C4-2B (cell line): Measurements from ENCODE around the gene CRYGN.

Source experiments
- ZFX ChIP-seq: fragments of 450-650 bp; IDR thresholded peaks from 2 replicates; pipeline ENCODE4 v1.6.1; 2017
- TF ChIP-seq, protein P1 (sequence below): fragments of 450-650 bp; conservative IDR thresholded peaks from 2 replicates; pipeline ENCODE4 v1.5.1; 2017; ENCODE audit warnings: mild to moderate bottlenecking

DNA sequence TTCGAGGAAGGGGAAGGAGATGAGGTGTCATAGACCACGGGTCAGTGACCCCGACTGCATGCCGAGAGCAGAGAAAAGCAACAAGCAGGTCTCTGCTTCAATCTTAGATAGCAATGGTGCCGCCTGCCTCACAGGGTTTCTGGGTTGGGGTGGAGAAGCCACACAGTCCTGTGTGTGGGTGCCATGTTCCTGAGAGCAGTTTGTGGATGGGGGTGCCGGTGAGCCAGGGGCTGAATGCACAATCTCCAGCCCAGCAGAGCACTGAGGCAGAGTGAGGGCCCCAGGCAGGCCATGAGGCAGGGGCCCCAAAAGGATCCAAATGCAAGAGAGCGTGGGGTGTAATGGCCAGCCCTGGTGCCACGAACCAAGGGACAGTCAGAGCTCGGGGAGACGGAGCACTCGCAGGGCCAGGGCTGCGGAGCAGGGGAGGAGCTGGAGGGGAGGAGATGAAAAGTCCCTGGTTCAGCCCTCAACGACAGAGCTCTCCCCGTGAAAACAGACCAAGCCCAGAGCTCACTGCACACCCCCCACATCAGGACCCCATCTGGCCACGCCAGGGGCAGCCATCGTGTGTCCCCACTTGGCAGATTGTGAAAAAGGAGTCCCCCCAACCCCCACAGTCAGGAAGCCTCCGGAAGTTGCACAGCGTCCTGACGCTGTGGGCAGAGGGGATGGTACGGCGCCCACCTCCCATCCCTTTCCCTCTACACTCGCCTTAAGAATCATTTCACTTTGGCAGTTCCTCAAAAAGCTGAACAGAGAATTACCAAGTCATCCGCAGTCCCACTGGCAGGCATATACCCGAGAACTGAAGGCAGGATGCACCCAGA is 50.0 kb downstream of the CRYGN start:
- TF ChIP-seq, protein P1, sequence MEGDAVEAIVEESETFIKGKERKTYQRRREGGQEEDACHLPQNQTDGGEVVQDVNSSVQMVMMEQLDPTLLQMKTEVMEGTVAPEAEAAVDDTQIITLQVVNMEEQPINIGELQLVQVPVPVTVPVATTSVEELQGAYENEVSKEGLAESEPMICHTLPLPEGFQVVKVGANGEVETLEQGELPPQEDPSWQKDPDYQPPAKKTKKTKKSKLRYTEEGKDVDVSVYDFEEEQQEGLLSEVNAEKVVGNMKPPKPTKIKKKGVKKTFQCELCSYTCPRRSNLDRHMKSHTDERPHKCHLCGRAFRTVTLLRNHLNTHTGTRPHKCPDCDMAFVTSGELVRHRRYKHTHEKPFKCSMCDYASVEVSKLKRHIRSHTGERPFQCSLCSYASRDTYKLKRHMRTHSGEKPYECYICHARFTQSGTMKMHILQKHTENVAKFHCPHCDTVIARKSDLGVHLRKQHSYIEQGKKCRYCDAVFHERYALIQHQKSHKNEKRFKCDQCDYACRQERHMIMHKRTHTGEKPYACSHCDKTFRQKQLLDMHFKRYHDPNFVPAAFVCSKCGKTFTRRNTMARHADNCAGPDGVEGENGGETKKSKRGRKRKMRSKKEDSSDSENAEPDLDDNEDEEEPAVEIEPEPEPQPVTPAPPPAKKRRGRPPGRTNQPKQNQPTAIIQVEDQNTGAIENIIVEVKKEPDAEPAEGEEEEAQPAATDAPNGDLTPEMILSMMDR, result no peak
- no peak for TF ChIP-seq ZFX
